IMR-90 (cell line): ENCODE results near the gene PTK7. TPM values are rescaled to one million over a fixed set of nuclear protein-coding genes. Genes with fewer than 3 reads are reported as not detected.

Experiments
- ATAC-seq: fragments of 200-7000 bp; cut with Tn5 transposase; 2 replicates; pipeline ENCODE4 v1.9.1; 2020; ENCODE audit warnings: low read depth, mild to moderate bottlenecking, moderate library complexity
- BruUV-seq: library from RNA; stranded (reverse); fragments of 400-500 nt; replicated peaks from 2 replicates; lab custom pipeline; 2021; lab: Mats Ljungman, UMichigan
- CTCF ChIA-PET: fragments of 300-600 bp; formaldehyde crosslinking; extraction: SDS; loops from one replicate; lab custom pipeline; 2021; ENCODE audit warnings: antibody characterized with exemption; lab: Yijun Ruan, JAX
- POLR2A ChIA-PET: fragments of 300-600 bp; sonication (Branson Sonifier 250); formaldehyde crosslinking; loops from one replicate; lab custom pipeline; 2022; ENCODE audit warnings: antibody characterized with exemption; ENCODE audit not compliant: unreplicated experiment; lab: Charles Lee
- DNase-seq: peaks from one replicate; pipeline ENCODE4 v3.0.0; 2013
- H2AFZ ChIP-seq: replicated peaks from 2 replicates; pipeline ENCODE3; 2013; ENCODE audit warnings: low read length, mild to moderate bottlenecking; ENCODE audit not compliant: poor library complexity
- H2AK5ac ChIP-seq: 2 replicates; pipeline ENCODE4 v1.6.1; 2013; ENCODE audit warnings: low read depth, low read length, inconsistent platforms
- H2AK9ac ChIP-seq: replicated peaks from 2 replicates; pipeline ENCODE3; 2013; ENCODE audit warnings: mild to moderate bottlenecking, low read depth, low read length, moderate library complexity; ENCODE audit not compliant: poor library complexity
- H2BK120ac ChIP-seq: 2 replicates; pipeline ENCODE4 v1.6.1; 2013; ENCODE audit warnings: low read depth, low read length, inconsistent platforms
- H2BK15ac ChIP-seq: 3 replicates; pipeline ENCODE4 v1.6.1; 2013; ENCODE audit warnings: low read depth, low read length, inconsistent platforms
- H2BK20ac ChIP-seq: 2 replicates; pipeline ENCODE4 v1.6.1; 2013; ENCODE audit warnings: low read depth, mild to moderate bottlenecking, inconsistent platforms, low read length, moderate library complexity
- H2BK5ac ChIP-seq: 2 replicates; pipeline ENCODE4 v1.6.1; 2013; ENCODE audit warnings: mild to moderate bottlenecking, low read depth, low read length, inconsistent platforms; ENCODE audit not compliant: poor library complexity, severe bottlenecking
- H3K14ac ChIP-seq: replicated peaks from 2 replicates; pipeline ENCODE4 v1.6.1; 2013; ENCODE audit warnings: low read depth, low read length, inconsistent platforms
- H3K18ac ChIP-seq: 2 replicates; pipeline ENCODE4 v1.6.1; 2013; ENCODE audit warnings: low read depth, low read length, control low read depth
- H3K23ac ChIP-seq: 2 replicates; pipeline ENCODE4 v1.6.1; 2013; ENCODE audit warnings: low read depth, low read length, inconsistent platforms
- H3K27ac ChIP-seq: 2 replicates; pipeline ENCODE4 v1.5.1; 2013; ENCODE audit warnings: mild to moderate bottlenecking, control low read depth, low read length; ENCODE audit not compliant: insufficient read depth
- H3K27me3 ChIP-seq: 2 replicates; pipeline ENCODE4 v1.6.1; 2013; ENCODE audit warnings: low read length; ENCODE audit not compliant: control insufficient read depth, insufficient read depth
- H3K36me3 ChIP-seq: 2 replicates; pipeline ENCODE4 v1.6.1; 2013; ENCODE audit warnings: low read length, mixed read lengths; ENCODE audit not compliant: control insufficient read depth, insufficient read depth
- H3K4ac ChIP-seq: 2 replicates; pipeline ENCODE4 v1.6.1; 2013; ENCODE audit warnings: low read depth, low read length, inconsistent platforms
- H3K4me1 ChIP-seq: 2 replicates; pipeline ENCODE4 v1.6.1; 2013; ENCODE audit warnings: low read length, mixed read lengths; ENCODE audit not compliant: control insufficient read depth, insufficient read depth
- H3K4me2 ChIP-seq: 2 replicates; pipeline ENCODE4 v1.6.1; 2013; ENCODE audit warnings: low read depth, mild to moderate bottlenecking, control low read depth, low read length, moderate library complexity
- H3K4me3 ChIP-seq: 2 replicates; pipeline ENCODE4 v1.5.1; 2013; ENCODE audit warnings: low read depth, mild to moderate bottlenecking, control low read depth, low read length, moderate library complexity; ENCODE audit not compliant: insufficient read depth
- H3K56ac ChIP-seq: 2 replicates; pipeline ENCODE4 v1.6.1; 2013; ENCODE audit warnings: low read length, inconsistent platforms; ENCODE audit not compliant: insufficient read depth; ENCODE audit errors: extremely low read depth
- H3K79me1 ChIP-seq, 2 experiments: 2 replicates each; pipeline ENCODE4 v1.6.1; 2013; ENCODE audit warnings: low read length in 2 of 2, inconsistent platforms in 1 of 2, low read depth in 1 of 2
- H3K9ac ChIP-seq: 2 replicates; pipeline ENCODE4 v1.6.1; 2013; ENCODE audit warnings: low read depth, low read length, control low read depth
- H3K9me1 ChIP-seq: 2 replicates; pipeline ENCODE4 v1.6.1; 2013; ENCODE audit warnings: low read length, inconsistent platforms; ENCODE audit not compliant: insufficient read depth
- H3K9me3 ChIP-seq: 2 replicates; pipeline ENCODE4 v1.6.1; 2013; ENCODE audit warnings: low read length; ENCODE audit not compliant: control insufficient read depth, insufficient read depth
- H4K20me1 ChIP-seq: 2 replicates; pipeline ENCODE4 v1.6.1; 2013; ENCODE audit warnings: low read length, inconsistent platforms; ENCODE audit not compliant: insufficient read depth
- H4K5ac ChIP-seq: 2 replicates; pipeline ENCODE4 v1.6.1; 2013; ENCODE audit warnings: mild to moderate bottlenecking, low read depth, low read length, control low read depth
- H4K8ac ChIP-seq, 2 experiments: 2 replicates each; pipeline ENCODE4 v1.6.1; 2013; ENCODE audit warnings: low read depth in 2 of 2, low read length in 2 of 2, control low read depth in 1 of 2, inconsistent platforms in 1 of 2
- H4K91ac ChIP-seq: 2 replicates; pipeline ENCODE4 v1.6.1; 2013; ENCODE audit warnings: low read depth, low read length, inconsistent platforms; ENCODE audit not compliant: insufficient read depth
- CEBPB ChIP-seq: IDR thresholded peaks from 2 replicates; pipeline ENCODE4 v1.6.1; 2012; ENCODE audit warnings: low read depth, low read length, improper control_type of control experiment
- CTCF ChIP-seq: conservative IDR thresholded peaks from 2 replicates; pipeline ENCODE4 v1.5.1; 2012; ENCODE audit warnings: mild to moderate bottlenecking, low read depth, low read length, improper control_type of control experiment
- ELK1 ChIP-seq: fragments of 150-350 bp; IDR thresholded peaks from 2 replicates; pipeline ENCODE4 v1.6.1; 2016; ENCODE audit warnings: low read depth, mild to moderate bottlenecking, low read length, moderate library complexity, borderline replicate concordance
- MAFK ChIP-seq: IDR thresholded peaks from 2 replicates; pipeline ENCODE4 v1.6.1; 2012; ENCODE audit warnings: low read depth, low read length, improper control_type of control experiment
- MXI1 ChIP-seq: IDR thresholded peaks from 2 replicates; pipeline ENCODE4 v1.6.1; 2012; ENCODE audit warnings: low read depth, mild to moderate bottlenecking, low read length, moderate library complexity, borderline replicate concordance
- POLR2A ChIP-seq: IDR thresholded peaks from 2 replicates; pipeline ENCODE4 v1.6.1; 2012; ENCODE audit warnings: mild to moderate bottlenecking, low read depth, low read length
- RAD21 ChIP-seq: IDR thresholded peaks from 2 replicates; pipeline ENCODE4 v1.6.1; 2012; ENCODE audit warnings: low read length, improper control_type of control experiment
- RCOR1 ChIP-seq: IDR thresholded peaks from 2 replicates; pipeline ENCODE4 v1.6.1; 2012; ENCODE audit warnings: mild to moderate bottlenecking, low read length, improper control_type of control experiment; ENCODE audit not compliant: insufficient replicate concordance
- RFX5 ChIP-seq: IDR thresholded peaks from 2 replicates; pipeline ENCODE4 v1.8.0; 2012; ENCODE audit warnings: low read depth, mild to moderate bottlenecking, low read length, moderate library complexity
- USF2 ChIP-seq: fragments of 150-350 bp; IDR thresholded peaks from 2 replicates; pipeline ENCODE4 v1.6.1; 2017; ENCODE audit warnings: mild to moderate bottlenecking, antibody characterized with exemption, low read length, low read depth
- WGBS, 2 experiments: methylation state at CpG; one replicate each; pipeline versions ENCODE4 v1.1.5 to v1.1.7; 2013; ENCODE audit warnings: missing lambda C conversion rate in 2 of 2; ENCODE audit not compliant: insufficient read length in 1 of 2; ENCODE audit errors: extremely low coverage in 2 of 2; 5-methylcytosine and 5-hydroxymethylcytosine counted together
- dilution Hi-C: fragments of 300-500 bp; cut with HindIII; formaldehyde crosslinking; loops from one replicate; pipeline ENCODE4 v1.14.3; 2018; ENCODE audit warnings: low sequenced_read_pairs; ENCODE audit not compliant: unreplicated experiment
- in situ Hi-C: fragments of 300-500 bp; cut with MboI; formaldehyde crosslinking; loops from 3 replicates; pipeline ENCODE4 v1.14.3; 2019; ENCODE audit warnings: low sequenced_read_pairs, inconsistent platforms, mixed read lengths
- intact Hi-C: fragments of 100-400 bp; cut with micrococcal nuclease; formaldehyde crosslinking; loops from 2 replicates; pipeline ENCODE4 v1.10.0; 2022
- polyA plus RNA-seq, 3 experiments: library from polyadenylated mRNA; depleted of rRNA; stranded (reverse); fragments of >200 nt; gene quantifications; 2 replicates each; pipeline ENCODE4 v1.2.3, GENCODE V29; 2012; ENCODE audit warnings: low replicate concordance in 1 of 3
- total RNA-seq: library from RNA; depleted of rRNA; stranded (reverse); fragments of >200 nt; gene quantifications from 2 replicates; pipeline ENCODE4 v1.2.3, GENCODE V29; 2012

PTK7 gene
- total and polyA plus RNA-seq, 2 of the 4 experiments (the other 2 are of a cell fraction) = 47.1 to 142 TPM

- peaks cover 21% of the 10 kb centered on the region for H3K9me1 ChIP-seq
- peak overlapping the region; percentile 61; the same call in 1 of the 2 replicates for H4K91ac ChIP-seq
- H3K4me3 ChIP-seq = no peak overlapping the region
- POLR2A ChIA-PET = interaction anchor here (0.6 kb wide), 1 partner anchor 236 kb away, joined by 8 read pairs; no protein-coding TSS in a partner anchor
- in situ Hi-C loops (no loop called here), intact Hi-C loops (no loop called here), dilution Hi-C loops (no loop called here)
- no peak overlapping the region for H3K56ac ChIP-seq
- H3K18ac ChIP-seq = peak overlapping the region; percentile 15
- H3K14ac ChIP-seq = peak overlapping the region; percentile 71
- H3K4ac ChIP-seq = peak overlapping the region; percentile 83
- H3K4me2 ChIP-seq = peak overlapping the region; percentile 38
- no peak overlapping the region for H3K9ac ChIP-seq
- peak overlapping the region; percentile 1 for H2AK9ac ChIP-seq
- peaks cover 31 to 77% of the 10 kb centered on the region in 2 experiments for H3K79me1 ChIP-seq
- CTCF ChIA-PET = interaction anchor here (1.0 kb wide), 1 partner anchor 47 kb away, joined by 3 read pairs; no protein-coding TSS in a partner anchor
- ATAC-seq (peak; percentile 88), DNase-seq (peak; percentile 81)
- peaks cover 23% of the 10 kb centered on the region for H3K4me1 ChIP-seq
- peak overlapping the region in 1 of 2 experiments; percentile 45; a peak in 2 of 4 replicates for H4K8ac ChIP-seq
- H2BK20ac ChIP-seq = peak overlapping the region; percentile 59; the same call in 1 of the 2 replicates
- H3K9me3 ChIP-seq = no peaks in the 10 kb centered on the region
- H2BK5ac ChIP-seq = peak overlapping the region; percentile 63
- H2BK15ac ChIP-seq = peak overlapping the region; percentile 1; the same call in 1 of the 3 replicates
- H4K20me1 ChIP-seq = peaks cover 44% of the 10 kb centered on the region
- H3K27me3 ChIP-seq = no peaks in the 10 kb centered on the region
- 20% methylated on average over 1 of the region's 8 CpGs; no CpG with 5 or more reads in 1 of the 2 experiments for WGBS, 2 experiments
- peak overlapping the region; percentile 75 for H2AFZ ChIP-seq
- peak overlapping the region; percentile 70 for H3K27ac ChIP-seq
- peak overlapping the region; percentile 74 for H3K23ac ChIP-seq
- H4K5ac ChIP-seq = peak overlapping the region; percentile 4; the same call in 1 of the 2 replicates
- H3K36me3 ChIP-seq = no peaks in the 10 kb centered on the region
- BruUV-seq = no TSS peak
- no peak for TF ChIP-seq ELK1
- TF ChIP-seq USF2 = no peak
- no peak for TF ChIP-seq RCOR1
- TF ChIP-seq RFX5 = no peak
- TF ChIP-seq POLR2A = no peak
- TF ChIP-seq MXI1 = no peak
- TF ChIP-seq CTCF = no peak
- TF ChIP-seq CEBPB = peak; percentile 36; the same call in 1 of the 2 replicates
- TF ChIP-seq RAD21 = no peak
- TF ChIP-seq MAFK = peak; percentile 9; the same call in 1 of the 2 replicates
- peak overlapping the region; percentile 68; the same call in 1 of the 2 replicates for H2AK5ac ChIP-seq
- H2BK120ac ChIP-seq = peak overlapping the region; percentile 42
Observed at GRCh38 chr6:43096451-43097097, 20.5 kb downstream of the PTK7 start.
